MCF 10A (cell line): ENCODE measurements around the gene JOSD2. TPM values are rescaled to one million over a fixed set of nuclear protein-coding genes. Genes with fewer than 3 reads are reported as not detected.

ENCODE experiments used
- BruUV-seq: library from RNA; stranded (reverse); fragments of 400-500 nt; replicated peaks from 2 replicates; lab custom pipeline; 2021; lab: Mats Ljungman, UMichigan
- CTCF ChIA-PET: fragments of 300-600 bp; sonication (Branson Sonifier 250); formaldehyde crosslinking; extraction: SDS; loops from one replicate; lab custom pipeline; 2021; ENCODE audit warnings: antibody characterized with exemption, inconsistent platforms; lab: Yijun Ruan, JAX
- POLR2A ChIA-PET: fragments of 300-600, 350-650 bp; sonication (Branson Sonifier 250); formaldehyde crosslinking; extraction: SDS; loops from one replicate; lab custom pipeline; 2020; ENCODE audit warnings: antibody characterized with exemption, inconsistent platforms; lab: Yijun Ruan, JAX
- DNase-seq: peaks from one replicate; pipeline ENCODE4 v3.0.0-alpha.2; 2018; ENCODE audit not compliant: unreplicated experiment
- H3K27ac Mint-ChIP-seq: one replicate; pipeline ENCODE4 v1.8.0; 2022; ENCODE audit warnings: mild to moderate bottlenecking, low read depth, mixed read lengths; ENCODE audit not compliant: unreplicated experiment
- H3K27me3 Mint-ChIP-seq: one replicate; pipeline ENCODE4 v1.8.0; 2022; ENCODE audit warnings: mixed read lengths; ENCODE audit not compliant: insufficient read depth, unreplicated experiment
- H3K36me3 Mint-ChIP-seq: one replicate; pipeline ENCODE4 v1.8.0; 2022; ENCODE audit warnings: mild to moderate bottlenecking, moderate library complexity, mixed read lengths; ENCODE audit not compliant: insufficient read depth, unreplicated experiment
- H3K4me1 Mint-ChIP-seq: one replicate; pipeline ENCODE4 v1.8.0; 2022; ENCODE audit warnings: mixed read lengths; ENCODE audit not compliant: insufficient read depth, unreplicated experiment
- H3K4me3 Mint-ChIP-seq: one replicate; pipeline ENCODE4 v1.8.0; 2022; ENCODE audit warnings: mild to moderate bottlenecking, moderate library complexity, mixed read lengths; ENCODE audit not compliant: unreplicated experiment
- H3K9me3 Mint-ChIP-seq: one replicate; pipeline ENCODE4 v1.8.0; 2022; ENCODE audit warnings: mixed read lengths; ENCODE audit not compliant: unreplicated experiment
- intact Hi-C: fragments of 100-400 bp; cut with micrococcal nuclease; formaldehyde crosslinking; loops from 2 replicates; pipeline ENCODE4 v1.14.1; 2022
- total RNA-seq: library from RNA; stranded (reverse); gene quantifications from 2 replicates; pipeline ENCODE4 v1.2.3, GENCODE V29; 2022
- TF ChIP-seq, protein P1 (sequence below): fragments of 200-600 bp; IDR thresholded peaks from one replicate; pipeline ENCODE4 v1.8.0; 2022; ENCODE audit warnings: antibody characterized with exemption, mild to moderate bottlenecking; ENCODE audit not compliant: unreplicated experiment

The JOSD2 gene
- total RNA-seq, 1 experiment from 2014 or later, result 65.8 TPM

DNA sequence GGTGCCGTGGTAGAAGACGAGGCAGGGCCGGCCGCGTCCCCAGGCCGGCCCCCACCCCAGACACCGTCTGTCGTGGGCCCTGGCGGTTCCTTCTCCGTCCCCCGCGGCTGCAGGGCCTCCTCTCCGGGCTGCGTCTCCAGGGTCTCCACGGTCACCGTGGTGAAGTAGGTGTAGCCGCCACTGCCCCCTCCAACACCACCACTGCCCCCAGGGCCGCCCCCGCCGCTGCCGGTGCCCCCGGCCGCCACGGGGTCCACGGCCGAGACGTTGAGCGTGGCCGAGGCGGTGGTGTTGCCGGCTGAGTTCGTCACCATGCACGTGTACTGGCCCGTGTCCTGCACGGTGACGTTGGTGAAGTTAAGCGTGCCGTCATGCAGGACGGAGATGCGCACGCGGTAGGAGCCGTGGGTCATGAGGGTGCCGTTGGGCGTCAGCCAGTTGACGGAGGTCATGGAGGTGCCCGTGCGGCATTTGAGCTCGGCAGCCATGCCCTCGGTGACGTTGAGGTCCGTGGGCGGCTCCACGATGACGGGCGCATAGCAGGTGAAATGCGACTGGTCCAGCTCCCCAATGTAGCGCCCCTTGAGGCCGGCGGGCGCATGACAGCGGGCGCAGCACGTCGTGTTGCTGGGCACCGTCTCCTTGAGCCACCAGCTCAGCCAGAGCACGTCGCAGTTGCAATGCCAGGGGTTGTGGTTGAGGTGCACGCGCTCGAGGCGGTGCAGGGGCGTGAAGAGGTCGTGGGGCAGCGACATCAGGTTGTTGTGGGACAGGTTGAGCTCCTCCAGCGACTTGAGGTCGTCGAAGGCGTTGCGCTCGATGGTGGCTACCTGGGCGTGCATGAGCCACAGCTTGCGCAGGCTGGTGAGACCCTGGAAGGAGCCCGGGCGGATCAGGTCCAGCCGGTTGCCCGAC is 7.4 kb upstream of the JOSD2 start:
- Mint-ChIP-seq H3K27ac (no peak overlapping the region), H3K4me3 (no peak overlapping the region), H3K4me1 (no peaks in the 10 kb centered on the region), H3K36me3 (no peaks in the 10 kb centered on the region), H3K27me3 (no peaks in the 10 kb centered on the region), H3K9me3 (no peaks in the 10 kb centered on the region)
- ChIA-PET POLR2A (interaction anchor here (0.6 kb wide), 1 partner anchor 196 kb away, joined by 3 read pairs; no protein-coding TSS in a partner anchor), CTCF (interaction anchor here (0.6 to 1.7 kb wide), 3 partner anchors 16 to 152 kb away, joined by 4 to 7 read pairs (median 6); no protein-coding TSS in a partner anchor)
- no peak for DNase-seq
- BruUV-seq, result no TSS peak
- TF ChIP-seq, protein P1, sequence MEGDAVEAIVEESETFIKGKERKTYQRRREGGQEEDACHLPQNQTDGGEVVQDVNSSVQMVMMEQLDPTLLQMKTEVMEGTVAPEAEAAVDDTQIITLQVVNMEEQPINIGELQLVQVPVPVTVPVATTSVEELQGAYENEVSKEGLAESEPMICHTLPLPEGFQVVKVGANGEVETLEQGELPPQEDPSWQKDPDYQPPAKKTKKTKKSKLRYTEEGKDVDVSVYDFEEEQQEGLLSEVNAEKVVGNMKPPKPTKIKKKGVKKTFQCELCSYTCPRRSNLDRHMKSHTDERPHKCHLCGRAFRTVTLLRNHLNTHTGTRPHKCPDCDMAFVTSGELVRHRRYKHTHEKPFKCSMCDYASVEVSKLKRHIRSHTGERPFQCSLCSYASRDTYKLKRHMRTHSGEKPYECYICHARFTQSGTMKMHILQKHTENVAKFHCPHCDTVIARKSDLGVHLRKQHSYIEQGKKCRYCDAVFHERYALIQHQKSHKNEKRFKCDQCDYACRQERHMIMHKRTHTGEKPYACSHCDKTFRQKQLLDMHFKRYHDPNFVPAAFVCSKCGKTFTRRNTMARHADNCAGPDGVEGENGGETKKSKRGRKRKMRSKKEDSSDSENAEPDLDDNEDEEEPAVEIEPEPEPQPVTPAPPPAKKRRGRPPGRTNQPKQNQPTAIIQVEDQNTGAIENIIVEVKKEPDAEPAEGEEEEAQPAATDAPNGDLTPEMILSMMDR, result no peak
- intact Hi-C loops, result no loop called here

DNA sequence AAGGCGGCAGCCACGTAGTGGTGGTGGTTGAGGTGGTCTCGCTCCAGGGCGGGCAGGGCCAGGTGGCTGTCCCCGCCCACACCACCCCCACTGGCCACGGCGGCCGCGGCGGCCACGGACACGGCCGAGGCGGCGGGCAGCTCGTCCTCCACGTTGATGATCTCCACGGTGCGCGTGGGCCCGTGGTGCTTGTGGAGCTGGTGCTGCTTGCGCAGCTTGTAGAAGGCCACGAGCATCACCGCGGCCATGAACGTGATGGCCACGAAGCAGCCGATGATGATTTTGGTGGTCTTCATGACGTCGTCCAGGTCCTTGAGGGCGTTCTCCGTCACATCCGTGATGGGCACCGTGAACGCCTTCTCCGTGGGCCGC is 6.7 kb upstream of the JOSD2 start:
- Mint-ChIP-seq H3K9me3 (no peaks in the 10 kb centered on the region), H3K36me3 (no peaks in the 10 kb centered on the region), H3K4me3 (no peak overlapping the region), H3K27ac (no peak overlapping the region), H3K27me3 (no peaks in the 10 kb centered on the region), H3K4me1 (no peaks in the 10 kb centered on the region)
- BruUV-seq, result no TSS peak
- TF ChIP-seq, protein P1, result no peak
- DNase-seq, result no peak
- CTCF ChIA-PET, result interaction anchor here (1.7 kb wide), 1 partner anchor 20 kb away, joined by 7 read pairs; no protein-coding TSS in a partner anchor
- intact Hi-C loops, result no loop called here
- POLR2A ChIA-PET, result interaction anchor here (0.6 kb wide), 1 partner anchor 197 kb away, joined by 3 read pairs; no protein-coding TSS in a partner anchor

DNA sequence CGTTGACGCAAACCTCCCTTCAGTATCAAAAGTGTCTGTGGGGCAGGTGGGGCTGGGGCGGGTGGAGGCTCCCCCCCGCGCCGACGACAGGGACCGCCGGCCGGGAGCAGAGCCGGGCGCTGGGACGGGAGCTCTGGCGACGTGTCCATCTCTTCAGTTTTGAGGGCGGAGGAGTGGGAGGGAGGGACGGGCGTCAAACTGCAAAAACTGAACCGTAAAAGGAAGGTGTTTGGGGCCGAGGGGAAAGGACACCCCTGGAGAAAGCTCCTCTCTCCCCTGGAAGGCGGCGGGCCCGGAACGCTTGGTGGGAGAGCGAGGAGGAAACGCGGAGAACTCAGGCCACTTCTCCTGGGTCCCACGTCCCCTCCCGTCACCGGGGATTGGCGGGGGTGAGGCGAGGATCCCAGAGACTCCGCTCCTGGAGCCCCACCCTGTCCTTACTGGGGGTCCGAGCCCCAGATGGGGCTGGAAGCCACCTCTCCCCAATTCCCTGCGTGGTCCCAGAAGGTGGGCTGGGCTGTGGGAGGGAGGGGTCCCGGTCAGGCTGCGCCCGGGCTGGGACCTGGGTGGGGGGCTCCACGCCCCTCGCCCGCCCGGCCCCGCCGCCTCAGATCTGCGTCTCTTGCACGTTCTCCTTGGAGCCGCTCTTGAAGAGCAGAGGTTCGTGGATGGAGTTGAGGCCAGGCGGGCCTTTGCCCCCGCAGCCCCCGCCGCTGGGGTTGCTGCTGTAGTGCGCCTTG is 6.1 kb upstream of the JOSD2 start:
- no peaks in the 10 kb centered on the region for H3K9me3 Mint-ChIP-seq
- H3K4me3 Mint-ChIP-seq, result no peak overlapping the region
- H3K36me3 Mint-ChIP-seq, result no peaks in the 10 kb centered on the region
- no peak for DNase-seq
- H3K4me1 Mint-ChIP-seq, result no peaks in the 10 kb centered on the region
- BruUV-seq, result no TSS peak
- POLR2A ChIA-PET, result no interaction called here
- H3K27ac Mint-ChIP-seq, result no peak overlapping the region
- CTCF ChIA-PET, result interaction anchor here (1.9 kb wide), 1 partner anchor 21 kb away, joined by 5 read pairs; no protein-coding TSS in a partner anchor
- intact Hi-C loops, result no loop called here
- H3K27me3 Mint-ChIP-seq, result no peaks in the 10 kb centered on the region
- TF ChIP-seq, protein P1, result no peak

DNA sequence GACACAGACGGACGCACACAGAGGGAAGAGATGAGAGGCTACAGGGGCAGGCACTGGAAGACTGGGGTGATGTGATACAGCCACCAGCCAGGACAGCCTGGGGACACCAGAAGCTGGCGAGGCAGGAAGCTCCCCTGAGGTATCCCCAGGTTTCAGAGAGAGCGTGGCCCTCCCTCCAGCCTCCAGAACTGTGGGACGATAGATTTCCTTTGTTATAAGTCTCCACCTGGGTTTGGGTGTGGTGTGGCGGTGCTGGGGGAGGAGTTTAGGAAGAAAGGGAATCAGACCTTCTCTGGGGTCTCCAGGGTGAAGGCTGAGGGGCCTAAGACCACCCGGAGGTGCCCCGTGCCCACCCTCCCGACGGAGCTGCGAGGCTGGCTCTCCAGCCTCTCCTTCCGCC is 5.5 kb upstream of the JOSD2 start:
- CTCF ChIA-PET, result interaction anchor here (1.9 kb wide), 1 partner anchor 22 kb away, joined by 5 read pairs; no protein-coding TSS in a partner anchor

More for the DNA sequence above, 5.5 kb upstream of the JOSD2 start:
- no peaks in the 10 kb centered on the region for H3K9me3 Mint-ChIP-seq
- H3K27ac Mint-ChIP-seq, result no peak overlapping the region
- intact Hi-C loops, result no loop called here
- no peak overlapping the region for H3K4me3 Mint-ChIP-seq
- TF ChIP-seq, protein P1, result no peak
- DNase-seq, result no peak
- H3K4me1 Mint-ChIP-seq, result peaks cover 6% of the 10 kb centered on the region
- no TSS peak for BruUV-seq
- POLR2A ChIA-PET, result no interaction called here
- no peaks in the 10 kb centered on the region for H3K36me3 Mint-ChIP-seq
- no peaks in the 10 kb centered on the region for H3K27me3 Mint-ChIP-seq
